ENCODE data around the gene MYL12B. TPM values are rescaled to one million over a fixed set of nuclear protein-coding genes. Genes with fewer than 3 reads are reported as not detected.

Gene MYL12B
- total RNA-seq, 1 donor from 2014 or later = 834 TPM

DNA sequence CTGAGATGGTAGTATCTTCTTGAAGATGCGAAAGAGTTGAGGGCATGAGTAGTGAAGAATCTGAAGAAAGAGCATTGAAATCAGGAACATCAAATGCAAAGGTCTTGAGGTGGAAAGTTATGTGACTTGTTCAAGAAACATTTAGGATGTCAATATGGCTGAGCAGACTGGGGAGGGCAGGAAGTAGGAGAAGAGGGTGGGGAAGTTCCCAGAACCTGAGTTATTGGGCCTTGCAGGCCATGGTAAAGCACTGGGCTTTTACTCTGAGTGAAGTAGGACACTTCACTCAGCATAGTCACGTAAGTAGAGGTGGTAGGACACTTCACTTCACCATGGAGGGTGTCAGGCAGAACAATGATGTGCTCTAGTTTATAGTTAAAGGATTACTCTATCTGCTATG, 26.1 kb upstream of the MYL12B start:
- no peak for DNase-seq (ENCODE audit: low read depth in 2 of 2)

DNA sequence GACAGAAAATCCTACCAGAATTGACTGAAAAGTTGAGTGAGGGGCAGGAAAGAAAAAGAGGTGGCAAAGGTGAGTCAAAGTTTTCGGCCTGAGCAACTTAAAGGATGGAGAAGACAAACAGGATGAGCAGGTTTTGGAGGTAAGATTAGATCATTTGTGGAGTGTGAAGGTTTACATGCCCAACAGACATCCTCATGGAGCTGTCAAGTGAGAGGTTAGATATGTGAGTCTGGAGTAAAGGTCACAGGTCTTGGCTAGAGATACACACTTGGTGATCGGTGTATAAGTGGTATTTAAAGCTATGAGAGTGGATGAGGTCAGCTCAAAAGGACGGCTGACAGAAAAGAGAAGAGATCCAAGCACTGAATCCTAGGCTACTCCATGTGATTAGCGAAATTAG, 25.5 kb upstream of the MYL12B start:
- DNase-seq (ENCODE audit: low read depth in 2 of 2) = no peak

DNA sequence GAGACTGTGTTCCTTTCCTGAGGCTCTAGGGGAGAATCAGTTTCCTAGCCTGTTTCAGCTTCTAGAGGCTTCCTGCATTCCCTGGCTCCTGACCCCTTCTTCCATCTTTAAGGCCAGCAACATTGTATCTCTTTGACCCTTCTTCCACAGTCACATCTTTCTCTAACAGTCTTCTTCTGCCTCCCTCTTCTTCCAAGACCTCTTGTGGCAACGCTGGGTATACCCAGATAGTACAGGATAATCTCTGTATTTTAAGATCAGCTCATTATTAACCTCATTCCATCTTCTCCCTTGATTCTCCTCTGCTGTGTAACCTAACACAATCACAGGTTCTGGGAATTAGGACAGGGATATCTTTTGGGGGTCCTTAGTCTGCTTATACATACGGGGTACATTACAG, 23.2 kb upstream of the MYL12B start:
- DNase-seq (ENCODE audit: low read depth in 2 of 2) = no peak

DNA sequence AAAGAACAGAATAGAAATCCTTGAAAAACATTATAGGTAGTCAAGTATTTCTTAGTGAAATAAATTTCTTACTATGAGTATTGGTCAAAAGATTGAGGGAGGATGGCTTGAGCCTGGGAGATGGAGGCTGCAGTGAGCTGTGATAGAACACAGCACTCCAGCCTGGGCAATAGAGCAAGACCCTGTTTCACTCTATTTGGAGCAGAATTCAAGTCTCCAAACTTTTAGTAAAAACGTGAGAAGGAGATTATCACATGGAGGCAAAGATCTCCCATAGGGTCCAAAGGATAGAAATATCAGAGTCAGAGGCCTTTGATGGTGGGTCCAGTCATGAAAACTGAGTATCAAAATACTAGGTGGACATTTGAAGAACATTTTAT, 16.8 kb upstream of the MYL12B start:
- no peak for DNase-seq (ENCODE audit: low read depth in 2 of 2)

DNA sequence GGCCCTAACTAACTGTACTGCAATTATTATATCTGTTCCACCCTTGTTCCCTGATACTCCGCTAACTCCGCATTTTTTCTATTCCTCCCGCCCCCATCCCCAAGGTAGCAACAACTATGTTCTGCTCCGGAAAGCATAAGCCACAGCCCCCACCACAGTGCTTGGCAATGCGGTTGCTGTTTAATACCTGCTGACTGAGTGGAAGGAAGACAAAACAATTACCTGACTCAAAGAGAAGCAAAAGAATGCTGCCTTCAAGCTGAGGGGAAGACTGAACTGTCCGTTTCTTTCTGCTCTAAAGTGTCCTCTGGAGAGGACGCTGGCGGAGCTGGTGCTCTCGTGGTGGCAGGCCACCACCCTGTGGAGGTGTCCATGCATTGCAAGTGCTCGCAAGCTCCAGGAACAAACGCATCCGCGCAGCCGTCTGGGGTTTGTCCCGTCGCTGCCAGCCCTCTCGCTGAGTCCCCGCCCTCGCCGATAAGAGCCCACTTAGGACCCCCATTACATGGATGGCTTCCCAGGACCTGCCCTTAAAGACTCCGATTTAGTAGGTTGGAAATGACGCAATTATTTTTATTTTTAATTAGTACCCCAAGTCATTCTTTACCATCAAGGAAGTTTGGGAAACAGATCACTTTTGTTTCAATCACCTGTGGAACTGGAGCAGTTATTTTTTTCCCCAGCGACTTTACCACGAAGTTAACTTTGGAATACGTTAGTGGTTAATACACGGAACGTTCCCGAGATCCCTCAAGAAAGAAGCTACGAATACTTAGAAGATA, 15.9 kb upstream of the MYL12B start:
- DNase-seq (ENCODE audit: low read depth in 2 of 2) = peak; percentile 94 to 95

DNA sequence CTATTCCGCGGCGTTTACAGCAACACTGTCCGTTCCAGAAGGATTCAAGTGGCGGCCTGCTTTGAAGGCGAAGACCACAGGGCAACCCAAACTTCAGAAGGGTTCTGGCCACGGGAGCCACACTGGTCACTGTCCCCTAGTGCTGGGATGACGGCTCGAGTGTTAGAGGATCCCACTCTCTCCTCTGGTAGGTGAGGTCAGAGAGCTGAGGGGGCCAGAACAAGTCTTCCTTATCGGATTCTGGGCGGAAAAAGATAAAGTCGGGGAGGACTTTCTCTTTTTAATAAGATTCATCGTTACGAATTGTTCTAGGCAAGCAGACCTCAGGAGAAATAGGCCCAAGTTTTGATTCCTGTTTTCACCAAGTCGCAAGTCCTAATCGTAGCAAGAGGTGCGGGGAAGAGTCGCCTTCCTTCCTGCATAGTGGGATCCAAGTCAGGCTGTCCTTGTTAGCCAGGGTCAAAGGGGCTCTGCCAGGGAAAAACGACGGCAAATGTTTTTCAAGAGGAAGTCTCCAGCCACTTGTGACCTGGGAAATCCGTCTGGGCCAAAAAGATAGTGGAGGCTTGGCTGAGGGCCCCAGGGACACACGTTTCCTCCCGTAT, 15.2 kb upstream of the MYL12B start:
- peak in 1 of 2 donors; percentile 66 for DNase-seq (ENCODE audit: low read depth in 2 of 2)

DNA sequence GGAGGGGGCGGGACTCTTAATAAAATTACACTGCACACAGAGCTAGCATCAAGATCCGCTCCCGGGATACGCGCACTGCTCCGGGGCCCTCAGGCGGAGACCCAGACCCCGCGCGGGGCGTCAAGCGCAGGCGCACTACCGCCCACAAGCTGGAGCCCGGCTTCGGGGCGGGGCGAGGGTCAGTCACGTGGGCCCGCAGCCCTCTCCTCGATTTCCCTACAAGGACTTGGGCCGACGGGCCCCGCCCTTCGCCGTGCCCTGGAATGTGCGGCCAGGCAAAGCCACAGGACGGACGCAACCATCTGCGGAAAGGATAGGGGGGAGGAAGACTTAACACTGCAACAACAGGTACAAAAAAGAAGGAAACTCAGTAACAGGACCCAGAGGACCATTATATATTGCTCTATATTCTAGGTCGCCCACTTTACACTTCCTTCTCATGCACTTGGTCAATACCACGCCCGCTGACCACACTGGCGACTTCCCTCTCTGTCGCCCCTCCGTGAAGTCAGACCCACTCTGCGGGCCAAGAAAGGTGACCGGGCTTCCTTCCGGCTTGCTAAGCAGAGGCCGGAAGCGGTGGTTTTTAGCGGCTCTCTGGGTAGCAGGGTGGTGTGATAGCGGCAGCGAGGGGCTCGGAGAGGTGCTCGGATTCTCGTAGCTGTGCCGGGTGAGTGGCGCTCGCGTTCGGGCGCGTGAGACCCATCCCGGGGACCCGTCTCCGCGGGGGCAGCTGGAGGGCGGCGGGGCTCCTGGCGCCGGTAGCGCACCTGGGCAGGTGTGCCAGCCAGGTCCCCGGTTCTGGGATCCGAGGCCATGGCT, 14.5 kb upstream of the MYL12B start, which contains the start of gene MYL12A:
MYL12A (plus strand) TSS at position 562 of the 822 bp plus-strand sequence. CDS start 5,447 bp downstream, outside the sequence.
- DNase-seq (ENCODE audit: low read depth in 2 of 2) = peak; percentile 98 to 99

DNA sequence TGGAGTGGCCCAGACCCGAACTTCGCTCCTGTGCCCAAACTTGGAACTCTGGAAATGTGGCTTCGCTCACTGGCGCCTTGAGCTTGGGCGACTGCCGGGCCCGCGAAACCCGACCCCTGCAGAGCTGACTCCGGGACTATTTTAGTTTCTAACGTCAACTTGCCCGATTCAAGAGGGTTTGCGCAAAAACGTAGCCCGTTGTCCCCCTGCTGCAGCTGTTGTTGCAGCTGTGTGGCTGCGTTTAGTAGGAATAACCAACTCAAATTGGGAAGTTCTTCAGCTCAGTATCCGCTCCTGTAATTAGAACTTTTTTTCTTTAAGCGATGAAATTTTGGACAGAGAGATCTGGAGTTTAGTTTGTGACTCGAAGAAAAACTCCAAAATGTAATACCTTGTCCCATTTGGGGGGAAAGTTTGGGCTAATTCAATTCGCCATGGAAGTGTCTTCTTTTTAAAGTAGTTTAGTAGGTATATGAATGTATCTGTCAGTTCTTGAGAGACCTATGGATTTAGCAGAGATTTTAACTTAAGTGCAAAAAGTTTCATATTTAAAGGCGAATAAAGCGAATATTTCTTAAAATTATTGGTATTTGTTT, 13.8 kb upstream of the MYL12B start:
- DNase-seq (ENCODE audit: low read depth in 2 of 2) = peak; percentile 64 to 74

DNA sequence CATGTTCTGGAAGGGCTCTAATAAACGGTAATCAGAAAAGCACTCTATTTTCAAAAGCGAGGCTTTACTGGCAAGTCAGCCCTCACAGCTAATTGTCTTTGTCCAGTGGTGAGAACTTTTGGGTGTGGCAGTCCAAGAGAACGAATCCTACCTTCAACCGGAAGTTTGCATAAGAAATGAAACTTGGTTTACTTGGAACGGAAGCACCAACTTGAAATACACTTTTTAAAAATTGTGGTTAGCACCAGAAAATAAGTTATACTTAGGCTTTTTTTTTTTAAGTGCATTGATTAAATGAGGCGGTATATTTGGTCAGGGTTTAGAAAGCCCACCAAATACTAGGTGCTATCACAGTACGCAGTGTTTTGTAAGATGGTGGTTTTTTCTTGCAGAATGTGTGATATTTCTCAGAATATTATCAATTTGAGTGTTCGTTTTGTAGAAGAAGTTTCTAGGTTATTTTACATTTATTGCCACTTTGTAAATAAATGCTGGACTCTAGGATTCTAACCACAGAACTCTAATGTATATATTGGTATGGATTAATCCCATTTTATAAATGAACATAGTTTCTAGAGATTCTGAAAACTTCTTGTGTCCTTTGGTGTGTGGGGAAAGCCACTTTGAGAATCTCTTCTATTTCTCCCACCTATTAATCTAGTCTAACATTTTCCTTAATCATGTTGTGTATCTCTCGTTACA, 13.1 kb upstream of the MYL12B start:
- DNase-seq (ENCODE audit: low read depth in 2 of 2) = peak; percentile 57 to 78

DNA sequence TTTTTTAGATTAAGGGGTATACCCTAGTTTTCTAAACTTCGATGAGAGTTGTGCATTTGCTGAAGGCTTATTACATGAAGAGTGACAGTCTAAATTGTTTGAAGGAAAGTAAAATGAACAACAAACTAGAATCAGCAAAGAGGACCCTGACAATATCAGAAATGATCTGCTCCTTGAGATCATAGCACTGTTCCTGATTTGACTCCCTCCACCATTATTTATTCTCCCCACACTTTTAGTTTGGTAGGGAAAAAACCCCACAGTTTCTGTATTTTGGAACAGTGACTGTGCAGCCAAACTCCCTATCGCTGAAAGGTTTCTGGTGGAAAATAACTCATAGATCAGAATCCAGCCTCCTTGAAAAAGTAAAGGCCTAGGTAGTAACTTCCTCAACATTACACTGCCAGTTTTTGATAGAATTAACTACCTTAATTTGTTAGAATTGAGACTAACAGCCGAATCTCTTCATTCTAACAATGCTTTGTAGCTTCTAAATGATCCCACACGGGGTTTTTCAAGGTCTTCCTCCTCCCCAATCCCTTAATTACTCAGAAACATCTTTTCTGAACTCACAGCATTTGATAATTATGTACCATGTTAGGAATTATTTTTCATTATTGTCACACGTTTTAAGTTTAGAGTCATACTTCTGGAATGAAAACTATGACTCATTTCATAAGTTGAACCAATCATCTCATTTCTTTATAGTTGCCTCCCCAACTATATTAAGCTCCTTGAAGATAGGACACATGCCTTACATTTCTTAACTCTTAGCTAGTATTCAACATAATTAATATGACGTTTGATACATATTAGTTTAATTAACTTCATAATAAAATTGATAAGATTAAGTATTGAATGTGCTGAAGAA, 11.5 kb upstream of the MYL12B start:
- peak in 1 of 2 donors; percentile 74 for DNase-seq (ENCODE audit: low read depth in 2 of 2)

DNA sequence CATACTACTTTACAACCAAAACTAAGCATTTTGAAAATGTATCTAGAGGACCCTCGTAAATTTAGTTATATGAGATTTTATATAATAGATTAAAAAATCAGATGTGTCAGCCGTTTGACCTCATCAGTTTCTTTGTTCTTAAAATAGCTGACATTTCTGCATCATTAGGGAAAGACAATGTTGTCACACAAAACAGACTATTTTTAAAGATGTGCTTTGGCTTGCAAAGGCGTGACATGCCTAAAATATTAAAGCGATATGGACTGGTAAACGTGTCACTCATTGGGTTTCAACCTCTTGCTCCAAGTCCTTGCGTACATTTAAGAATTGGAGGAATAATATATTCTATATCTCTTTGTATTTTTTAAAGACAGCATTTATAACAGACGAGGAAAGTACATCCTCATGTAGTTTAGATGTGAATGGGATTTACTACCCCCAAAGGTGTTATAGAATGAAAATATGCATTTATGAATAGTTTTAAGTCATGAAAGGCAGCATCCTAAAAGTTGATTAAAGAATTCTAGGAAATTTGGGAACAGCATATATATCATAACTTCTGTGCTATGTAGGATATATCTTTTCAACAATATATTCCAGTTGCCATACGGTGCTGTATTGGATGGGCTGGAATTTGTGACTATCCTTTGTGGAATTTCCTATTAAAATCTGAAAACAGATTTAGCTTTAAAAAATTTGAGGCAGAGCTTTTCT, 10.5 kb upstream of the MYL12B start:
- peak in 1 of 2 donors; percentile 44 for DNase-seq (ENCODE audit: low read depth in 2 of 2)

DNA sequence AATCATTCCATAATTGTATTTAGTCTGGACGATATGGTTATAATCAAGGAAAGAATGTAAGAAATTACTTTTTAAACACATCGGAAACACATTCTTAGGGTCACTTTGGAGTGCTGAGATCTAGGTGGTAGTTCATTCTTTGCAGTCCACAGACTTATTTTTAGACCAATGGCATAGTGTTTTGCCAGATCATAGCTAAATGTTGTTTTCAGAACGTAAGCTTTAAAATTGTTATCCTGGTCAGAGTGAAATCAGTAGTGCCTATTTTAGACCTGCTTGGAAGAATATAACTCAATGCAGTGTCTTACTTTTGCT, 10.0 kb upstream of the MYL12B start:
- no peak for DNase-seq (ENCODE audit: low read depth in 2 of 2)

DNA sequence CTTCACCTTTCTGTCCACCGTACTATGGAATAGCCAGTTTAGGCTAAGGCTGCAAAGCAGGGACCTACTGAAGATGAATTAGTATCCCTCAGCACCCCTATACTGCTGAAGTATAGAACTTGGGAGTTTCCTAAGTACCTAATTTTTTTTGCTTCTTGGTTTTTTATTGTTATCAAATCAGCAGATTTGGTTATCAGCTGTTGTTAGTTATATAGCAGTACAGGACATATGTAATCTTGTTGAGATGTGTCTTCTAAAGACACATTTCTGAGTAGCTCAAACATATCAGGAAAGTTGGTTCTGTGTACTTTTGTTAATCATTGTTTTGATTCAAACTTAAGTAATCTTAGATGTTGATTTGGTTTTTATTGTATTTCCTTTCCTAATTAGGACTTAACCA, 9.1 kb upstream of the MYL12B start:
- DNase-seq (ENCODE audit: low read depth in 2 of 2) = no peak

DNA sequence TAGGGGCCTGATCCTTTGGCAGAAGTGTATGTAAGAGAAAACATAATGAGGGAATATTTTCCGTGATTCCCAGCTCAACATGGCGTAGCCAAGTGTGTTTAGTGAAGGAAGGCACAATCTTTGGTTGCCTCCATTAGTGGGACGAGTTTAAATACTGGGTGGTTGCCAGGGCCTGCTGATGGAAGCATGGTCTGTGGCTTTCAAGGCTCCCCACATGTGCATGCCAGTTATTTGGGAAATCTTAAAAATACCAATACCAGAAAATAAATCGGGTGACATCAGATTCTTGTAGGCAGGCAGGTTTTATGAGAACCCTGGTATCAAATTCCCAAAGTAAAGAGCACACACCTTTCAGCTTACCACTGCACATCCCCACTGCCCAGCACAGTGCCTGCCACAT, 7.2 kb upstream of the MYL12B start:
- no peak for DNase-seq (ENCODE audit: low read depth in 2 of 2)

DNA sequence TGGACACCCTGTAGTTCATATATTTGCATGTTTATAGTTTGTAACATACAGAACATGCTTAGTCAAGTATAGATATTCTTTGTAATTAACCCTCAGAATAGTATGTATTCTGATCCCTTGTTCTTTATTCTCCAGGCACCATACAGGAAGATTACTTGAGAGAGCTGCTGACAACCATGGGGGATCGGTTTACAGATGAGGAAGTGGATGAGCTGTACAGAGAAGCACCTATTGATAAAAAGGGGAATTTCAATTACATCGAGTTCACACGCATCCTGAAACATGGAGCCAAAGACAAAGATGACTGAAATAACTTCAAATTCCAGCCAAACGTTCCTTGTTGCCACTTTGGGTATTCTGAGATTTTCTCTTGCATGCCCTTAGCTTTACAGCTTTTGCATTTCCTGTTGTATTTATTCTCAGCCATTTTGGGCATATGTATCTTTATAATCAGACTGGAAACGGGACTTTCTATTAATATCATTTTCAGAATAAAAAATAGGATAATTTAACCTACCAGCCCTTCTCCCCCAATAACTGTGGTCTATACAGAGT, 6.2 kb upstream of the MYL12B start:
- DNase-seq (ENCODE audit: low read depth in 2 of 2) = no peak

DNA sequence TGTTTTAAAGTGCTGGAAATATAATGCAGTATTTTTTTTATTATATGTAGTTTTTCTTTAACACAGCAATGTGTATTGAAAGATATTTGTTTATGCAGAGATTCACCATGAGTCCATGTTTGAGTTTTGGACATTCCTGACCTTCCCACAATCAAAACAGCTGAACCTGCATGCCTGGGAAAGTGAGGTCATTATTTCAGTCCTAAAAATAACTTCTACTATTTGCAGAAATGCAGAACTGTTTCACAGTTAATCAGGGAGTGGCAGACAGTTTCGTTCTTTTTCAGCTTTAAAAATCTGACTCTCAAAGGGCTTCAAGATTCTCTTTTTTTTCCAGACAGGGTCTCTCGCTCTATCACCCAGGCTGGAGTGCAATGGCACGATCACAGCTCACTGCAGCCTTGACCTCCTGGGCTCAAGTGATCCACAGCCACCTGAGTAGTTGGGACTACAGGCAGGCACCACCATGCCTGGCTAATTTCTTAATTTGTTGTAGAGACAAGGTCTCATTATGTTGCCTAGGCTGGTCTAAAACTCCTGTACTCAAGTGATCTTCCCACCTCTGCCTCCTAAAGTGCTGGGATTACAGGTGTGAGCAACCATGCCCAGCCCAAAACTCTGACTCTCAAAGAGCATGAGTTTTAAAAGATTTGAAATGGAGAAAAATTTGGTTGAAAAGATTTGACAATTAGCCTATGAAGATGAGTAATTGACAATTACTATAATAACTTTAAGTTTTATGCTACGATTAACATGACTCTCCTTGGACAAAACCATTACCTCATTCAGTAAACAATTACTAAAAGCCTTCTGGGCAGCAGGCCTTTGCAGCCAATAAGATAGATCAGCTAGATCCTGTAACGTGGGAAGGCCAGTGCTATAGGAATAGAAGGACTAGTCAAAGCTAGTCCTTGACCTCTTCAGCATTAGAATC, 5.0 kb upstream of the MYL12B start:
- peak; percentile 58 to 83 for DNase-seq (ENCODE audit: low read depth in 2 of 2)

DNA sequence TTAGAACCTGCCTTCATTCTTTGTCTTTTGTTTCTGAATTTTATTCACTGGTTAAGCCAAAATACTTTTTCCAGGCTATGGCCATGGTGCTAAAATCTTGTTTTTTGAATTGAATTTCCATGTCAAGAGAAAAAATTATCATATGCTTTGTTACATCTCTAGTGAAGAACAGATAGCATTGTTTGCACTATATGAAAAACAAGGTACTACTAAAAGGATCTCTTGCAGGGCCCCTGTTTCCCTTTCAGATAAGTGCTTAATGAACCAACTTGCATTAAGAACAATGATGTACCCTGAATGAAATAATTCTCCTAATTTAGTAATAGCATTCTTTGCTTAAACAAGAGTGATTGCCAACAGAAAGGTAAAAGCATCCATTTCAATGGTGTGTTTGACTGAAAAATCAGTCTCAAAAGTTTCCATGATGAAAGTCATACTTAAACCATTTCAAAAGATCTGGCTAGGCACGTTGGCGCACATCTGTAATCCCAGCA, 4.3 kb upstream of the MYL12B start:
- DNase-seq (ENCODE audit: low read depth in 2 of 2) = no peak

DNA sequence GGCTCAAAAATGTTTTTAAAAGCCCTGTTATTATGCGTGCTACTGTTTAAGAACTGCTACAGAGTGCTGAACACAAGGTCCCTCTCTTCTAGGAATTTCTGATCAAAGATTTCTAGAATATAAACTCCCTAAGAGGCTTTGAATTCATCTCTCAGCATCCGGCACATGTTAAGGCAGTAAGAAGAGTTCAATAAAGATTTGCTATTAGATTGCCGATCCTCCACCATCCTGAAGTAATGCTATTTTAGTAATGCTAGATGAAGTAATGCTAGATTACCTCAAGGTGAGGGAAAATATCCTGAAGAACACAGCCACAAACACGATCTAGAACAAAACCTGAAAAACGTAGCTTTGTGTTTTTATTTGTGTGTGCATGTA, 949 bp upstream of the MYL12B start:
- DNase-seq (ENCODE audit: low read depth in 2 of 2) = no peak
